Diencephalon (tissue), 1 donor: ENCODE data around the gene SPATA13. TPM values are rescaled to one million over a fixed set of nuclear protein-coding genes. Genes with fewer than 3 reads are reported as not detected.

Source experiments
- small RNA-seq: library from RNA; depleted of rRNA; stranded (forward); fragments of <200 nt; gene quantifications from one replicate; pipeline ENCODE3, GENCODE V24; 2014
- total RNA-seq: library from RNA; depleted of rRNA; stranded (reverse); fragments of >200 nt; gene quantifications from one replicate; pipeline ENCODE4 v1.2.3, GENCODE V29; 2014

The SPATA13 gene
- total RNA-seq: 50.1 TPM

GRCh38 chr13:24160458-24161009 lies at the start of gene SPATA13:
Gene SPATA13 (plus strand): TSS chr13:24160720. CDS start chr13:24222930, 62,210 bp downstream.

GRCh38 chr13:24309300-24309699 lies 148.8 kb downstream of the SPATA13 start, which contains the start of gene C1QTNF9:
Gene C1QTNF9 (plus strand): TSS chr13:24309580. CDS start chr13:24316004, 6,424 bp downstream.

Small RNA genes within 50 kb of the gene (small RNA-seq; reads per million reads assigned to genes)
- gene MIR2276: 0.10 reads per million

Other genes with a start within 250 kb of the SPATA13 start
- gene C1QTNF9, start 148.9 kb downstream of the SPATA13 start, total RNA-seq: 0.23 TPM